ENCODE measurements around the gene FLAD1.

DNA sequence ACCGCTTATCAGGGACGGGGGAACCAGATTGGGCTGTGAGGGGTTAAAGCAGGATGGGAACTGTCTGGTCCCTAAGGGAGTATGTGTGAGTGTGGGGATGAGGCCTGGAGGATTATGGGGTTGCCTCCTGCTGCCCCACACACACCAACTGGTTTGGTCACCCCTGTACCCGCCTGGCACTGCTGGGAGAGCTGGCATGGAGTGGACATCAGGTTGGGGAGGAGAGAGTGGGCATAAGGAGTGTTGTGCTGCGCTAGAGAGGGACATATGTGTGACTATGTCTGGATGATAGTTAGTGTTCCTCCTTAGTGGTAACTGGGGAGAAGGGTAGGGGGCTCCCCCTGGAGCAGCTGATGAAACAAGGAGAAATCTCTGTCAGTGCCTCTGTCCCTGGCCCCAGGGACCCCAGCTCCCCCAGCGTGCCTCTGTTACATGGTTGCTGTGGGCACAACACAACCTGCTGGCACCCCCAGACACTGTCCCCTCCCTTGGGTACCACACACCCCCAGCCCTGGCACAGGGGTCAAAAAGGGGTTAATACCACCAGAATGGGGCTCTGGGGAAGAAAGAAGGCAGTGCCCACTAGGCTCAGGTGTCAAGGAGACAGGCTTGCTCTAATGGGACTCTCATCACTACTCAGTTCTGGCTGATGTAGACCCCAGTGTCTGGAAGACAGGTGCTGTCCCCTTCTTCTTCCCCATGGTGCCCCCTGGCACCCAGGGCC, 21.4 kb downstream of the FLAD1 start:
- TF ChIP-seq CTCF (IDR thresholded peaks at IDR 0.05) (no peak), POLR2A (IDR thresholded peaks at IDR 0.05; ENCODE audit: low read depth) (no peak)
